ENCODE measurements around the gene CNN2. TPM values are rescaled to one million over a fixed set of nuclear protein-coding genes. Genes with fewer than 3 reads are reported as not detected.

The CNN2 gene
- total and polyA plus RNA-seq, 2 of the 13 experiments (the other 11 are each of a cell fraction or from before 2014, with no cell fraction given), result 63.6 to 70.0 TPM

DNA sequence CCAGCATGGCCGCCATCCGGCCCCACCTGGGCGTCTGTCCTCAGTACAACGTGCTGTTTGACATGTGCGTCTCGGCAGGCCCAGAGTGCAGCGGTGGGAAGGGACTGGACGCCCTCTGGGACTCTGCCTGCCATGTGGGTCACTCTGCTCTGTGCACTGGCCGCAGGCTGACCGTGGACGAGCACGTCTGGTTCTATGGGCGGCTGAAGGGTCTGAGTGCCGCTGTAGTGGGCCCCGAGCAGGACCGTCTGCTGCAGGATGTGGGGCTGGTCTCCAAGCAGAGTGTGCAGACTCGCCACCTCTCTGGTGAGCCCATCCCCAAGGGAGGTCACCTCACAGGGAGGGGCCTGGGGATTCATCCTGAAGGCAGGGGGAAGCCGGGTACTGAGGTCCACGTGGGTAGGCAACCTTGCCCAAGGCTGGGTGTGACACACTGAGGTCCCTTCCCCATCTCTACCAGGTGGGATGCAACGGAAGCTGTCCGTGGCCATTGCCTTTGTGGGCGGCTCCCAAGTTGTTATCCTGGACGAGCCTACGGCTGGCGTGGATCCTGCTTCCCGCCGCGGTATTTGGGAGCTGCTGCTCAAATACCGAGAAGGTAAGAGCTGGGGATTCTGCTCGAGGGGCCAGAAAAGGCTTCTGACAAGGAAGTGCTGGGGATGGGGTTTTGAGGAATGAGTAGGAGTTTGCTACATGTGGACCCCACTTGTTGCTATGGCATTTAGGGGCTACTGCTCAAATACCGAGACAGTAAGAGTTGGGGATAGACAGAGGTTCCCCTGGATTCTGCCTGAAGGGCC lies 24.8 kb downstream of the CNN2 start (continued):
- TF ChIP-seq, protein P1, sequence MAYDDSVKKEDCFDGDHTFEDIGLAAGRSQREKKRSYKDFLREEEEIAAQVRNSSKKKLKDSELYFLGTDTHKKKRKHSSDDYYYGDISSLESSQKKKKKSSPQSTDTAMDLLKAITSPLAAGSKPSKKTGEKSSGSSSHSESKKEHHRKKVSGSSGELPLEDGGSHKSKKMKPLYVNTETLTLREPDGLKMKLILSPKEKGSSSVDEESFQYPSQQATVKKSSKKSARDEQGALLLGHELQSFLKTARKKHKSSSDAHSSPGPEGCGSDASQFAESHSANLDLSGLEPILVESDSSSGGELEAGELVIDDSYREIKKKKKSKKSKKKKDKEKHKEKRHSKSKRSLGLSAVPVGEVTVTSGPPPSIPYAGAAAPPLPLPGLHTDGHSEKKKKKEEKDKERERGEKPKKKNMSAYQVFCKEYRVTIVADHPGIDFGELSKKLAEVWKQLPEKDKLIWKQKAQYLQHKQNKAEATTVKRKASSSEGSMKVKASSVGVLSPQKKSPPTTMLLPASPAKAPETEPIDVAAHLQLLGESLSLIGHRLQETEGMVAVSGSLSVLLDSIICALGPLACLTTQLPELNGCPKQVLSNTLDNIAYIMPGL (CRISPR knock-in tag; IDR thresholded peaks at IDR 0.05; ENCODE audit: borderline replicate concordance in 1 of 2, low read depth in 1 of 2), result peak; percentile 23 to 50; a peak in 2 of 4 replicates
- TF ChIP-seq BORCS8-MEF2B (CRISPR knock-in tag; IDR thresholded peaks at IDR 0.05), result peak; percentile 65
- TF ChIP-seq KLF6 (CRISPR knock-in tag; IDR thresholded peaks at IDR 0.05), result peak; percentile 56; the same call in 1 of the 2 replicates
- peak; percentile 87; the same call in 1 of the 2 replicates for TF ChIP-seq ZNF761 (CRISPR knock-in tag; conservative IDR thresholded peaks at IDR 0.05)
- TF ChIP-seq ETV5 (CRISPR knock-in tag; IDR thresholded peaks at IDR 0.05; ENCODE audit: borderline replicate concordance), result peak; percentile 58
- TF ChIP-seq IRF2 (CRISPR knock-in tag; IDR thresholded peaks at IDR 0.05), result 0 out of 2 replicates have a peak, but pooled peaks have one; percentile 47
- no peak for TF ChIP-seq ZNF235 (CRISPR knock-in tag; IDR thresholded peaks at IDR 0.05; ENCODE audit: borderline replicate concordance)
- TF ChIP-seq ZNF331 (CRISPR knock-in tag; IDR thresholded peaks at IDR 0.05), result 0 out of 2 replicates have a peak, but pooled peaks have one; percentile 53
- TF ChIP-seq ZNF589 (CRISPR knock-in tag; conservative IDR thresholded peaks at IDR 0.05), result 0 out of 2 replicates have a peak, but pooled peaks have one; percentile 73
- TF ChIP-seq, protein P2, sequence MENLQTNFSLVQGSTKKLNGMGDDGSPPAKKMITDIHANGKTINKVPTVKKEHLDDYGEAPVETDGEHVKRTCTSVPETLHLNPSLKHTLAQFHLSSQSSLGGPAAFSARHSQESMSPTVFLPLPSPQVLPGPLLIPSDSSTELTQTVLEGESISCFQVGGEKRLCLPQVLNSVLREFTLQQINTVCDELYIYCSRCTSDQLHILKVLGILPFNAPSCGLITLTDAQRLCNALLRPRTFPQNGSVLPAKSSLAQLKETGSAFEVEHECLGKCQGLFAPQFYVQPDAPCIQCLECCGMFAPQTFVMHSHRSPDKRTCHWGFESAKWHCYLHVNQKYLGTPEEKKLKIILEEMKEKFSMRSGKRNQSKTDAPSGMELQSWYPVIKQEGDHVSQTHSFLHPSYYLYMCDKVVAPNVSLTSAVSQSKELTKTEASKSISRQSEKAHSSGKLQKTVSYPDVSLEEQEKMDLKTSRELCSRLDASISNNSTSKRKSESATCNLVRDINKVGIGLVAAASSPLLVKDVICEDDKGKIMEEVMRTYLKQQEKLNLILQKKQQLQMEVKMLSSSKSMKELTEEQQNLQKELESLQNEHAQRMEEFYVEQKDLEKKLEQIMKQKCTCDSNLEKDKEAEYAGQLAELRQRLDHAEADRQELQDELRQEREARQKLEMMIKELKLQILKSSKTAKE (CRISPR knock-in tag; IDR thresholded peaks at IDR 0.05; ENCODE audit: borderline replicate concordance), result peak; percentile 75
- TF ChIP-seq KDM3A (CRISPR knock-in tag; IDR thresholded peaks at IDR 0.05; ENCODE audit: low read depth), result peak; percentile 36; the same call in 1 of the 2 replicates
- TF ChIP-seq, protein P3, sequence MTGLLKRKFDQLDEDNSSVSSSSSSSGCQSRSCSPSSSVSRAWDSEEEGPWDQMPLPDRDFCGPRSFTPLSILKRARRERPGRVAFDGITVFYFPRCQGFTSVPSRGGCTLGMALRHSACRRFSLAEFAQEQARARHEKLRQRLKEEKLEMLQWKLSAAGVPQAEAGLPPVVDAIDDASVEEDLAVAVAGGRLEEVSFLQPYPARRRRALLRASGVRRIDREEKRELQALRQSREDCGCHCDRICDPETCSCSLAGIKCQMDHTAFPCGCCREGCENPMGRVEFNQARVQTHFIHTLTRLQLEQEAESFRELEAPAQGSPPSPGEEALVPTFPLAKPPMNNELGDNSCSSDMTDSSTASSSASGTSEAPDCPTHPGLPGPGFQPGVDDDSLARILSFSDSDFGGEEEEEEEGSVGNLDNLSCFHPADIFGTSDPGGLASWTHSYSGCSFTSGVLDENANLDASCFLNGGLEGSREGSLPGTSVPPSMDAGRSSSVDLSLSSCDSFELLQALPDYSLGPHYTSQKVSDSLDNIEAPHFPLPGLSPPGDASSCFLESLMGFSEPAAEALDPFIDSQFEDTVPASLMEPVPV (CRISPR knock-in tag; IDR thresholded peaks at IDR 0.05), result peak; percentile 97
- peak; percentile 56; the same call in 1 of the 2 replicates for TF ChIP-seq ZFP82 (CRISPR knock-in tag; IDR thresholded peaks at IDR 0.05; ENCODE audit: borderline replicate concordance)

Measured in HepG2 (cell line).